Central memory CD8-positive, alpha-beta T cell (primary cell): ENCODE results near the gene PPFIA3.

ENCODE experiments used
- ATAC-seq: fragments of 150-1000 bp; cut with Tn5 transposase; replicated peaks from 2 replicates; pipeline ENCODE4 v1.10.0; 2022; ENCODE audit warnings: mild to moderate bottlenecking, moderate FRiP score, moderate number of reproducible peaks; ENCODE audit not compliant: poor library complexity, severe bottlenecking; ENCODE audit errors: extremely low read depth
- DNase-seq, 2 donors: peaks; one replicate each; pipeline ENCODE4 v3.0.0; 2021; ENCODE audit warnings: low spot score in 2 of 2
- H3K27ac Mint-ChIP-seq: one replicate; pipeline ENCODE4 v1.8.0; 2022; ENCODE audit warnings: low read depth, mild to moderate bottlenecking, moderate library complexity, mixed read lengths
- H3K27me3 Mint-ChIP-seq: one replicate; pipeline ENCODE4 v1.8.0; 2022; ENCODE audit warnings: mixed read lengths
- H3K36me3 Mint-ChIP-seq: one replicate; pipeline ENCODE4 v1.8.0; 2022; ENCODE audit warnings: mild to moderate bottlenecking, moderate library complexity, mixed read lengths; ENCODE audit not compliant: insufficient read depth
- H3K4me1 Mint-ChIP-seq: one replicate; pipeline ENCODE4 v1.8.0; 2022; ENCODE audit warnings: mixed read lengths
- H3K4me3 Mint-ChIP-seq: one replicate; pipeline ENCODE4 v1.8.0; 2022; ENCODE audit warnings: mild to moderate bottlenecking, moderate library complexity, mixed read lengths
- H3K9me3 Mint-ChIP-seq: one replicate; pipeline ENCODE4 v1.8.0; 2022; ENCODE audit warnings: mixed read lengths

PPFIA3 gene

DNA sequence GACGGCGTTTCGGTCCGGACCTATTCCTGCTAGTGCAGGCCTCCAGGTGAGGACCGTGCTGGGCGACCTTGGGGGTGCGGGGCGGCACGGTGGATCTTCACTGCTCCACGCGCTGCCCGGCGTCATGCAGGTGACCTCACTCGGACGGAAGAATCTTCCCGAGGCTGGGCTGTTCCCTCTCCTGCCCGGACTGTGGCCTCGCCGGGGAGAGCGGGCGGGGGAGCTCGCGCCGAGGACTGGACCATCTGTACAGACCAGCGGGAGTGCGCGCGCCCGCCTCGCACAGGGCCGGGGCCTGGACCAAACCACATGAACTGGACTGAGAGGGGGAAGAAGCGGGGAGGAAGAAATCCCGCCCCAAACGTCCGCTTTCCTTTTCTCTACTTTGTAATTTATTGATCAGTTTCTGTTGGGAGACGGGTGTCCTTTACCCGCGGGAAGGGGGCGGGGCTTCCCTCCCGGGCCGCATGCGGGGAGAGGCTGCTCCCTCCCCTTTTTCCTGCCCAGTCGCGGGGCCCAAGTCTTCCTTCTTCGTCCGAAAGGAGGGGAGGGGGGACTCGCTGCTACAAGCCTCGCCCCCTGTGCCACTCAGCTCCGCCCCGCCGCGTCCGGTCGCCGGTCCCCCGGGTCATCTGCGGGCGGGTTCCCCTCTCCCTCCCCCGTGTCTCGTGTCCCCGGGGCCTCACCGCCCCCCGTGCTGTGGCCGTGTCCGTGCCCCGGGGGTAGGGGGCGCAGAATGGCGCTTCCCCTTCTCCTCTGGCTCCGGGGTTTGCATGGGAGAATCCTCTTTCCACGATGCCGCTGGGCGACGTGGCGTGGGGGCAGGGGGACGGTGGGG lies 31.0 kb downstream of the PPFIA3 start:
- DNase-seq = no peak
- Mint-ChIP-seq H3K27ac (no peak overlapping the region), H3K4me1 (peaks cover 42% of the 10 kb centered on the region), H3K4me3 (peak overlapping the region; percentile 78), H3K36me3 (peaks cover 7% of the 10 kb centered on the region), H3K27me3 (peaks cover 95% of the 10 kb centered on the region), H3K9me3 (peaks cover 8% of the 10 kb centered on the region)
- no peak for ATAC-seq

DNA sequence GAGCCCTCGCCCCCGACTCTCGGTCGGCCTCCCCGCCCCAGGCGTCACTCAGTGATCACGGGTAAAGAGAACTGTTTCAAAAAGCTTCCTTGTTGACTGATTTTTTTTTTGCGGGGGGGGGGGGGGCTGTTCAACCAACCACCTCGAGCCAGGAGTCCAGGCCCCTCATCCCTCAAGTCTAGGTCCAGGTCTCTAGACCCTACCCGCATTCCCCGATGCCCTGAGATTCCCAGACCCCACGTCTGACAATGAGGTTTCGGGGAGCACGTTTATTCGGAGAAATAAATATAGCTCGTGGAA lies 31.6 kb downstream of the PPFIA3 start:
- H3K27ac Mint-ChIP-seq = no peak overlapping the region
- H3K27me3 Mint-ChIP-seq = peaks cover 95% of the 10 kb centered on the region
- H3K9me3 Mint-ChIP-seq = peaks cover 8% of the 10 kb centered on the region
- H3K36me3 Mint-ChIP-seq = peaks cover 7% of the 10 kb centered on the region
- DNase-seq (no peak), ATAC-seq (no peak)
- peaks cover 37% of the 10 kb centered on the region for H3K4me1 Mint-ChIP-seq
- H3K4me3 Mint-ChIP-seq = no peak overlapping the region

DNA sequence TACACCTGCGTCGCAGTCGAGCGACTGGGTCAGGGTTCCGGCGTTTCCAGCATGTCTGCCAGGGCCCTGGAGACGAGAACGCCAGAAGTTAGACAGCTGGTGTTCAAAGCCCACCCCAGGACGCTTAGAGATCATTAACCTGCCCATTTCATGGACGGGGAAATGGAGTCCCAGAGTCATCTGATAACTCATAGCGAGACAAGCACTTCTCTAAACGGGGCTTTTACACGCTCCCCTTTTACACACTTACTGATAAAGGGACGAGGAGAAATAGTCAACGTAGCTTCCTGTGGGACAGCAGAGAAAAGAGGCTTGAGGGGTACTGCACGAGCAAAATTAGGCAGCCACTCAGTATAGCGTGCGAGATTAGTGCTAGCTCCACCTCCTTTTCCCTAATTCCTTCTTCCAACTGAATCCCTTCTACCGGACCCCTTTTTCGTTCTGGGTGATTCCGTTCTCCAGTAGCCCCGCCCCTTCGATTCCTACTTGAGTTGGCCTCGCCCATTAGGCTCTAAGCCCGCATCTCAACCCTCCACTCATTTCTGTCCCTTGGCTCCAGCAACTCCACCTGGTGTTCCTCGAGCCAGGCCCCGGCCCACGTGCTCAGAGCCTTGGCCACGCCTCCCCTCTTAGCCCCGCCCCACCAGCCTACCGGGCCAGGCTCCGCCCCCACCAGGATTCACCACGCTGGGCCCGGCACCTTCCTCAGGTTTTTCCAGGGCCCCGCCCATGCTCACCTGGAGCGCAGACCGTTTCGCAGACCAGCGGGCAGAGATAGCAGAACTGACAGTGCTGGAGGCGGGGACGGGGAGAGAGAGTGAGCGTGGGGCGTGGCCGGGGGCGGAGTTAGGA lies 32.1 kb downstream of the PPFIA3 start:
- Mint-ChIP-seq H3K4me3 (peak overlapping the region; percentile 54), H3K27ac (no peak overlapping the region), H3K9me3 (peaks cover 8% of the 10 kb centered on the region), H3K4me1 (peaks cover 31% of the 10 kb centered on the region), H3K36me3 (peaks cover 4% of the 10 kb centered on the region), H3K27me3 (peaks cover 95% of the 10 kb centered on the region)
- DNase-seq (no peak), ATAC-seq (no peak)

DNA sequence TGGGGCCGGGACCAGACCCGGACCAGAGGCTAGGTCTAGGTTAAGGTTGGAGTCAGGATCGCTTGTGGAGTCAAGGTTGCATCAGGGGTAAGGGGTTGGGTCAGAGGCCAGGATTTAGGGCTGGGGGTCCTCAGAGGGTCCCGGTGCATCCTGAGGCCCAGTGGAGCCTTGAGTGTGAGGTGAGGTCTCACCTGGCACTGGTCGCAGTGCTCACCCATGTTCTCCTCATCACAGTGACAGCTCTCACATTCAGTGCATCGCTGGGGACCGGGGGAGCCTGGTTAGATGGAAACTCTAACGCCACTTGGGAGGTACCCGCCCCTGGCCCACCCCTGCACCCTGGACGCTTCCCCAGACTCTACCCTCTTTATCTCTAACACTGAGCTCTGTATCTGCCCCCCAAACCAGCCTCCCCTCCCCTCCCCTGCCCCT lies 32.8 kb downstream of the PPFIA3 start:
- Mint-ChIP-seq H3K36me3 (peaks cover 4% of the 10 kb centered on the region), H3K4me1 (peaks cover 30% of the 10 kb centered on the region), H3K4me3 (peak overlapping the region; percentile 54), H3K27me3 (peaks cover 92% of the 10 kb centered on the region), H3K27ac (no peak overlapping the region), H3K9me3 (peaks cover 8% of the 10 kb centered on the region)
- DNase-seq (no peak), ATAC-seq (no peak)

DNA sequence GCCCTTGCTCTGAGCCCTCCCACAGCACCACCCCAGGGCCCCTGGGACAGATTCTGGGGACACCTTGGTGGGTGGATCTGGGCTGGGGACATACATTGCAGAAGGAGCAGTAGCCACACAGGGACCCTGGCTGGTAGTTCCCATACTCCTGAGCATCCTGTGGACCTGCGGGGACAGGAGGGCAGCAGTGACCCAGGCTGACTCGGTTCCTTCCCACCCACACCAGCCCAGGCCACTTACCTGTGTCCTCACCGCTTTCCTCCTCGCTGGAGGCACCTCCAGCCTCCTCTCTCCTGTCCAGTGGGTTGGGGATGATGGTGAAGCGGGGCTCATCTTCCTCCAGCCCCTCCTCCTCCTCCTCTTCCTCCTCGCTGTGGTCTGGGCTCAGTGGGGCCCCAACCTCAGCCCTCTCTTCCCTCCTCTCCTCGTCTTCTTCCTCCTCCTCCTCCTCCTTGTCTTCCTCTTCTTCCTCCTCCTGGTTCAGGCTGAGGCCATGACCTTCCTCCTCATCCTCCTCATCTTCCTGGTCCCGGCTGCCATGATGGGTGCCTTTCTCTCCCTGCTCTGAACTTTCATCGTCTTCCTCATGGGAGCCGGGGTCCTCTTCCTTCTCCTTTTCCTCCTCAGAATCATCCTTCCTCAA lies 33.9 kb downstream of the PPFIA3 start:
- no peak overlapping the region for H3K27ac Mint-ChIP-seq
- peaks cover 8% of the 10 kb centered on the region for H3K9me3 Mint-ChIP-seq
- peaks cover 4% of the 10 kb centered on the region for H3K36me3 Mint-ChIP-seq
- ATAC-seq = no peak
- DNase-seq = no peak
- H3K4me1 Mint-ChIP-seq = peaks cover 33% of the 10 kb centered on the region
- peaks cover 92% of the 10 kb centered on the region for H3K27me3 Mint-ChIP-seq
- H3K4me3 Mint-ChIP-seq = peak overlapping the region; percentile 17

DNA sequence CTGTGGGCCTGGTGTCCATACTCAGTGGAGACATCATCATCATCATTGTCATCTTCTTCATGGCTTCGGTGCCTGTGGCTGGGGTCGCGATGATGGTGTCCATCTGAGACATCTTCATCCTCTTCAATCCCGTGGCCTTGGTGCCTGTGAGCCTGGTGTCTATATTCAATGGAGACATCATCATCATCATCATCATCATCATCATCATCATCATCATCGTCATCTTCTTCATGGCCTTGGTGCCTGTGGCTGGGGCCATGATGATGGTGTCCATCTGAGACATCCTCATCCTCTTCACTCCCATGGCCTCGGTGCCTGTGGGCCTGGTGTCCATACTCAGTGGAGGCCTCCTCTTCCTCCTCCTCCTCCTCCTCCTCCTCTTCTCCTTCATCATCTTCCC lies 34.9 kb downstream of the PPFIA3 start:
- DNase-seq = no peak
- peaks cover 89% of the 10 kb centered on the region for H3K27me3 Mint-ChIP-seq
- H3K4me1 Mint-ChIP-seq = peaks cover 27% of the 10 kb centered on the region
- H3K4me3 Mint-ChIP-seq = no peak overlapping the region
- peaks cover 8% of the 10 kb centered on the region for H3K9me3 Mint-ChIP-seq
- H3K27ac Mint-ChIP-seq = peak overlapping the region; percentile 58
- peaks cover 3% of the 10 kb centered on the region for H3K36me3 Mint-ChIP-seq
- no peak for ATAC-seq

DNA sequence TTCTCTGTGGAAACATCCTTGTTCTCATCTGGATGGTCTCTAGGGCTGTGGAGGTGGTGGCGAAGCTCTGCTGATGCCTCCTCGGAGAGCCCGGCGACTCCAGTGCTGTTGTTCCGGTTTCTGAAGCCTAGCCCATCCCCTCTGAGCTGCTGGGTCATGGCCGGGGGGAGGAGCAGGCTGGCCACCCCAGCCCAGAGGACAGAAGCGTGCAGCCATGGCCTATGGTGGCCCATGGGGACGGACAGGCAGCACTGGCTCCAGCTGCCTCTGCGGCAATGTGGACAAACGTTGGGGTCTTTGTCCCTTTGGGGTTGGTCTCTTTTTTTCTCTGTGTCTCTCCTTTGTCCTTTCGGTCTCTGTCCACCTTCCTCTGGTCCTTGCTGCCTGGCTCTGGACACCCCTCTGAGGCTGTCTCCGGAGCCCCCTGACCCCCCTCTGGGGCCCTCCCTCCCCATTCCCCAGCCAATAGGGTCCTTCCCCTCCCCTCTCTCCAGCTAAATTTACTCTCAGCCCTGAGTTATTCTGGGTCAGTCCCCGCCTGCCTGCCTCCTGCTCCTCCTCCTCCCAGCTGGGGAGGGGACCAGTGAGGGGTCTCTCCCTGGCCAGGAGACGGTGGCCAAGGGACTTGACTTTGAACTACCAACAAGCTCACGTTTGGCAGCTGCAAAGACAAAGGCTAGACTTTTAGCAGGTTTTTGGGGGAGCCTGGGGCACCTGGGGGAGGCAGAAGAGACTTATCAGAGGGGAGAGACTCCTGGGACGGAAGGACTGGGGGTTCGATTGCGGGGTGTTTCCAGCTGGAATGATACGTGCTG lies 35.9 kb downstream of the PPFIA3 start, which contains the start of gene HRC:
HRC (minus strand) TSS at position 392 of the 815 bp plus-strand sequence; CDS start at position 233, 159 bp downstream.
- no peak for DNase-seq
- peaks cover 89% of the 10 kb centered on the region for H3K27me3 Mint-ChIP-seq
- peaks cover 8% of the 10 kb centered on the region for H3K9me3 Mint-ChIP-seq
- H3K4me3 Mint-ChIP-seq = no peak within 1 kb of the TSS
- H3K27ac Mint-ChIP-seq = peak within 1 kb of the TSS; percentile 58
- H3K4me1 Mint-ChIP-seq = peaks cover 17% of the 10 kb centered on the region
- peaks cover 2% of the 10 kb centered on the region for H3K36me3 Mint-ChIP-seq
- ATAC-seq = no peak

DNA sequence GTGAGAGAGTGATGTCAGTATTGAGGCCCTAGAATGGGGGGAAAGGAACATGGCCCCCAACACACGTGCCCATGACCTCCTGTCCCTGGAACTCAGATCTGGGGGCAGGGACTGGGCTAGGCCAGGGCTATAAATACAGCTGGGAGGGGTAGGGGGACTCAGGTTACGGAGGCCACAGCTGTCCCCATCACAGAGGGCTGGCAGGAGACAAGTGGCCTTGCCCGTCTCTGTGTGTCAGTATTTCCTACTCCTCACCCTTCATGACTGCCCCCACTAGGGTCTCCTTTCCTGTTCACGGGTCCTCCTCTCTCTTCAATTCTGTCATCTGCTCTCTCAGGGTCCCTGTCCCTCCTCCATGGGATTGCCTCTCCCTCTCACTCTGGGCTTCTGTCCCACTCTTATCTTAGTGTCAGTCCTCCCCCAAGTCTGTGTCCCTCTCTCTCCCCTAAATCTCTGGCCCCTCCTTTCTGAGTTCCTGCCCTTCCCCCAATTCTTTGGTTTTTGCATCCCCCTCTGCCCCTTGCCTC lies 36.5 kb downstream of the PPFIA3 start:
- Mint-ChIP-seq H3K27me3 (peaks cover 90% of the 10 kb centered on the region), H3K36me3 (peaks cover 2% of the 10 kb centered on the region), H3K4me1 (peaks cover 13% of the 10 kb centered on the region), H3K4me3 (no peak overlapping the region), H3K27ac (no peak overlapping the region), H3K9me3 (peaks cover 8% of the 10 kb centered on the region)
- DNase-seq (no peak), ATAC-seq (no peak)

DNA sequence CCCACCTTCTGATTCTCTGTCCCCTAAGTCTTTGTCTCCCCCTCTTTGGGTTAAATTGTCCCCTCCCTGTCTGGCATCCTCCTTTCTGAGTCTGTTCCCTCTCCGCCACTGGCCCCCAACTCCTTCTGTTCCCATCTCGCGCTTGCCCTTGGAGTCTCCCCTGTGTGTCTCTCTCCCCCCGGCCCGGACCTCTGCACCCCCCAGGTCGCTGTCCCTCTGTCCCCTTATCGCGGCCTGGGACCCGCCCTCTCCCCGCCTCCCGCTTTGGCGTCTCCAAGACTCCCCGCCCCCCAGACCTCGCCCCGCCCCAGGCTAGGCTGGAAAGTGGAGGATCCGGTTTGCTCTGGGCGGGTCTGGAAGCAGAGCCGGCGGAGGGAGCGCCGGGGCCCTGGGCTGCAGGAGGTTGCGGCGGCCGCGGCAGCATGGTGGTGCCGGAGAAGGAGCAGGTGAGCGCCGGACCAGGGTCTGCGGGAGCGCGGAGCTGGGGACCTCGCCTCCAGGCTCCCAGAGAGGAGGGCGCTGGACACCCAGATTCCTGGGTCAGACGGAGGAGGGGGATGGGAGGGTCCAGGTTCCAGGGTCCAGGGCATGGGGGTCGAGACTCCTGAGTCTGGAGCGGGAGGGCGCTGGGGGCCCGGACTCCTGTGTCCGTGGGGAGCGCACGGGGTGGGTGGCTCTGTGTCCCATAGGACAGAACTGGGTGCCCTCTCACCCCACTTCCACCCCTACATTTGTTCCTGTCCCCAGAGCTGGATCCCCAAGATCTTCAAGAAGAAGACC lies 38.3 kb downstream of the PPFIA3 start, which contains the start of gene TRPM4:
TRPM4 (plus strand) TSS at position 348 of the 780 bp plus-strand sequence; CDS start at position 423, 75 bp downstream.
- Mint-ChIP-seq H3K27me3 (peaks cover 87% of the 10 kb centered on the region), H3K9me3 (peaks cover 8% of the 10 kb centered on the region), H3K36me3 (no peaks in the 10 kb centered on the region), H3K27ac (no peak within 1 kb of the TSS), H3K4me3 (peak within 1 kb of the TSS; percentile 39), H3K4me1 (peaks cover 7% of the 10 kb centered on the region)
- ATAC-seq = peak; percentile 28
- DNase-seq = no peak

DNA sequence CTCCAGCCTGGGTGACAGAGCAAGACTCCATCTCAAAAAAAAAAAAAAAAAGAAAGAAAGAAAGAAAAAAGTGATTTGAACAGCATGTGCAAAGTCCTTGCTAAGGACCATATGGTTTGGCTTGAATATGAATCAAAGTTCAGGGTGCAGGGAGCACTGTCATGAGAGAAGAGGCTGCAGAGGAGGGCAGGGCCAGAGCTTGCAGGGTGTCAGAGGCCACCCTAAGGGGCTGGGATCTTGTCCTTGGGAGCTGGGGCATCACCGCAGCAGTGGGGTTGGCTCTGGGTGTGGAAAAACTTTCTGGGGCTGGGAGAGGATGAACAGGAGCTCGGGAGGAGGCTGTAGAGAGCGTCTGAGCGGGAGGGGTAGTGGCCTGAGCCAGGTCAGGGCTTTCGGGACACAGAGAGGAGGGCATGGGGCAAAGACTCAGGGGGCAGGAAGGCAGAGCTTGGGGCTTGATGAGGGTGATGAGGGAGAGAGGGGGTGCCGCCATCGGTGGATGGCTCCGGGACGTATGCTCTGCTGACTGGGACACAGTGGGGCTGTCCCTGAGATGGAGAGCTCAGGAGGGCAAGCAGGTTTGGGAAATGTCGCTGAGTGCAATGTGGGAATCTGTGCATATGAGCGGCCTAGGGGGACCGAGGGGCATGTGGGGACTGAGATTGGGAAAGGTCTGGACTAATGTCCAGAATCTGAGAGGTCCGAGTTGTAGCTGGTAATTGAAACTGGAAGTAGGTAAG lies 41.3 kb downstream of the PPFIA3 start:
- H3K27ac Mint-ChIP-seq = no peak overlapping the region

DNA sequence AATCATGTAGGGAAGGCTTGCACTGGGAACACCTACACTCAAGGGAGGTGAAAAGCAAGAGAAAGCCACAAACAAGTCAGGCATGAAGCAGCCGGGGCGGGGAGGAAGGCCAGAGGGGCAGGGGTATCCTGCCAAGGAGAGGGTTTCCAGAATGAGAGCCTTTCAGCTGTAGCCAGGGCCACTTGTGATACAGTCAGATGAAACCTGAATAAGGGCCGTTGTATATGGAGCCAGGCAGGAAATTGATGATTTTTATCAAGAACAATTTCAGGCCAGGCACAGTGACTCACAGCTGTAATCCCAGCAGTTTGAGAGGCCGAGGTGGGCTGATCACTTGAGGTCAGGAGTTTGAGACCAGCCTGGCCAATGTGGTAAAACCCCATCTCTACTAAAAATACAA lies 42.6 kb downstream of the PPFIA3 start:
- H3K27me3 Mint-ChIP-seq = peaks cover 68% of the 10 kb centered on the region
- no peaks in the 10 kb centered on the region for H3K36me3 Mint-ChIP-seq
- H3K4me3 Mint-ChIP-seq = no peak overlapping the region
- H3K4me1 Mint-ChIP-seq = peaks cover 7% of the 10 kb centered on the region
- ATAC-seq = no peak
- H3K9me3 Mint-ChIP-seq = no peaks in the 10 kb centered on the region
- no peak for DNase-seq
- no peak overlapping the region for H3K27ac Mint-ChIP-seq

More for the DNA sequence above, 41.3 kb downstream of the PPFIA3 start:
- DNase-seq (no peak), ATAC-seq (no peak)
- Mint-ChIP-seq H3K27me3 (peaks cover 70% of the 10 kb centered on the region), H3K9me3 (no peaks in the 10 kb centered on the region), H3K4me1 (peaks cover 7% of the 10 kb centered on the region), H3K4me3 (no peak overlapping the region), H3K36me3 (no peaks in the 10 kb centered on the region)
